IMR-90 (cell line): Measurements from ENCODE around the gene DDOST. TPM values are rescaled to one million over a fixed set of nuclear protein-coding genes. Genes with fewer than 3 reads are reported as not detected.

Source experiments
- ATAC-seq: fragments of 200-7000 bp; cut with Tn5 transposase; 2 replicates; pipeline ENCODE4 v1.9.1; 2020; ENCODE audit warnings: low read depth, mild to moderate bottlenecking, moderate library complexity
- BruUV-seq: library from RNA; stranded (reverse); fragments of 400-500 nt; replicated peaks from 2 replicates; lab custom pipeline; 2021; lab: Mats Ljungman, UMichigan
- CTCF ChIA-PET: fragments of 300-600 bp; formaldehyde crosslinking; extraction: SDS; loops from one replicate; lab custom pipeline; 2021; ENCODE audit warnings: antibody characterized with exemption; lab: Yijun Ruan, JAX
- POLR2A ChIA-PET: fragments of 300-600 bp; sonication (Branson Sonifier 250); formaldehyde crosslinking; loops from one replicate; lab custom pipeline; 2022; ENCODE audit warnings: antibody characterized with exemption; ENCODE audit not compliant: unreplicated experiment; lab: Charles Lee
- DNase-seq: peaks from one replicate; pipeline ENCODE4 v3.0.0; 2013
- H2AFZ ChIP-seq: replicated peaks from 2 replicates; pipeline ENCODE3; 2013; ENCODE audit warnings: low read length, mild to moderate bottlenecking; ENCODE audit not compliant: poor library complexity
- H2AK5ac ChIP-seq: 2 replicates; pipeline ENCODE4 v1.6.1; 2013; ENCODE audit warnings: low read depth, low read length, inconsistent platforms
- H2AK9ac ChIP-seq: replicated peaks from 2 replicates; pipeline ENCODE3; 2013; ENCODE audit warnings: mild to moderate bottlenecking, low read depth, low read length, moderate library complexity; ENCODE audit not compliant: poor library complexity
- H2BK120ac ChIP-seq: 2 replicates; pipeline ENCODE4 v1.6.1; 2013; ENCODE audit warnings: low read depth, low read length, inconsistent platforms
- H2BK15ac ChIP-seq: 3 replicates; pipeline ENCODE4 v1.6.1; 2013; ENCODE audit warnings: low read depth, low read length, inconsistent platforms
- H2BK20ac ChIP-seq: 2 replicates; pipeline ENCODE4 v1.6.1; 2013; ENCODE audit warnings: low read depth, mild to moderate bottlenecking, inconsistent platforms, low read length, moderate library complexity
- H2BK5ac ChIP-seq: 2 replicates; pipeline ENCODE4 v1.6.1; 2013; ENCODE audit warnings: mild to moderate bottlenecking, low read depth, low read length, inconsistent platforms; ENCODE audit not compliant: poor library complexity, severe bottlenecking
- H3K14ac ChIP-seq: replicated peaks from 2 replicates; pipeline ENCODE4 v1.6.1; 2013; ENCODE audit warnings: low read depth, low read length, inconsistent platforms
- H3K18ac ChIP-seq: 2 replicates; pipeline ENCODE4 v1.6.1; 2013; ENCODE audit warnings: low read depth, low read length, control low read depth
- H3K23ac ChIP-seq: 2 replicates; pipeline ENCODE4 v1.6.1; 2013; ENCODE audit warnings: low read depth, low read length, inconsistent platforms
- H3K27ac ChIP-seq: 2 replicates; pipeline ENCODE4 v1.5.1; 2013; ENCODE audit warnings: mild to moderate bottlenecking, control low read depth, low read length; ENCODE audit not compliant: insufficient read depth
- H3K27me3 ChIP-seq: 2 replicates; pipeline ENCODE4 v1.6.1; 2013; ENCODE audit warnings: low read length; ENCODE audit not compliant: control insufficient read depth, insufficient read depth
- H3K36me3 ChIP-seq: 2 replicates; pipeline ENCODE4 v1.6.1; 2013; ENCODE audit warnings: low read length, mixed read lengths; ENCODE audit not compliant: control insufficient read depth, insufficient read depth
- H3K4ac ChIP-seq: 2 replicates; pipeline ENCODE4 v1.6.1; 2013; ENCODE audit warnings: low read depth, low read length, inconsistent platforms
- H3K4me1 ChIP-seq: 2 replicates; pipeline ENCODE4 v1.6.1; 2013; ENCODE audit warnings: low read length, mixed read lengths; ENCODE audit not compliant: control insufficient read depth, insufficient read depth
- H3K4me2 ChIP-seq: 2 replicates; pipeline ENCODE4 v1.6.1; 2013; ENCODE audit warnings: low read depth, mild to moderate bottlenecking, control low read depth, low read length, moderate library complexity
- H3K4me3 ChIP-seq: 2 replicates; pipeline ENCODE4 v1.5.1; 2013; ENCODE audit warnings: low read depth, mild to moderate bottlenecking, control low read depth, low read length, moderate library complexity; ENCODE audit not compliant: insufficient read depth
- H3K56ac ChIP-seq: 2 replicates; pipeline ENCODE4 v1.6.1; 2013; ENCODE audit warnings: low read length, inconsistent platforms; ENCODE audit not compliant: insufficient read depth; ENCODE audit errors: extremely low read depth
- H3K79me1 ChIP-seq, 2 experiments: 2 replicates each; pipeline ENCODE4 v1.6.1; 2013; ENCODE audit warnings: low read length in 2 of 2, inconsistent platforms in 1 of 2, low read depth in 1 of 2
- H3K9ac ChIP-seq: 2 replicates; pipeline ENCODE4 v1.6.1; 2013; ENCODE audit warnings: low read depth, low read length, control low read depth
- H3K9me1 ChIP-seq: 2 replicates; pipeline ENCODE4 v1.6.1; 2013; ENCODE audit warnings: low read length, inconsistent platforms; ENCODE audit not compliant: insufficient read depth
- H3K9me3 ChIP-seq: 2 replicates; pipeline ENCODE4 v1.6.1; 2013; ENCODE audit warnings: low read length; ENCODE audit not compliant: control insufficient read depth, insufficient read depth
- H4K20me1 ChIP-seq: 2 replicates; pipeline ENCODE4 v1.6.1; 2013; ENCODE audit warnings: low read length, inconsistent platforms; ENCODE audit not compliant: insufficient read depth
- H4K5ac ChIP-seq: 2 replicates; pipeline ENCODE4 v1.6.1; 2013; ENCODE audit warnings: mild to moderate bottlenecking, low read depth, low read length, control low read depth
- H4K8ac ChIP-seq, 2 experiments: 2 replicates each; pipeline ENCODE4 v1.6.1; 2013; ENCODE audit warnings: low read depth in 2 of 2, low read length in 2 of 2, control low read depth in 1 of 2, inconsistent platforms in 1 of 2
- H4K91ac ChIP-seq: 2 replicates; pipeline ENCODE4 v1.6.1; 2013; ENCODE audit warnings: low read depth, low read length, inconsistent platforms; ENCODE audit not compliant: insufficient read depth
- BHLHE40 ChIP-seq: fragments of 150-350 bp; IDR thresholded peaks from 2 replicates; pipeline ENCODE4 v1.6.1; 2016; ENCODE audit warnings: mild to moderate bottlenecking, low read depth, low read length
- CEBPB ChIP-seq: IDR thresholded peaks from 2 replicates; pipeline ENCODE4 v1.6.1; 2012; ENCODE audit warnings: low read depth, low read length, improper control_type of control experiment
- CHD1 ChIP-seq: IDR thresholded peaks from 2 replicates; pipeline ENCODE4 v1.6.1; 2012; ENCODE audit warnings: low read depth, low read length, improper control_type of control experiment
- CTCF ChIP-seq: conservative IDR thresholded peaks from 2 replicates; pipeline ENCODE4 v1.5.1; 2012; ENCODE audit warnings: mild to moderate bottlenecking, low read depth, low read length, improper control_type of control experiment
- ELK1 ChIP-seq: fragments of 150-350 bp; IDR thresholded peaks from 2 replicates; pipeline ENCODE4 v1.6.1; 2016; ENCODE audit warnings: low read depth, mild to moderate bottlenecking, low read length, moderate library complexity, borderline replicate concordance
- FOS ChIP-seq: fragments of 150-350 bp; IDR thresholded peaks from 2 replicates; pipeline ENCODE4 v1.6.1; 2016; ENCODE audit warnings: low read depth, low read length
- MAFK ChIP-seq: IDR thresholded peaks from 2 replicates; pipeline ENCODE4 v1.6.1; 2012; ENCODE audit warnings: low read depth, low read length, improper control_type of control experiment
- MAZ ChIP-seq: IDR thresholded peaks from 2 replicates; pipeline ENCODE4 v1.6.1; 2012; ENCODE audit warnings: low read depth, mild to moderate bottlenecking, low read length, improper control_type of control experiment, moderate library complexity, borderline replicate concordance
- MXI1 ChIP-seq: IDR thresholded peaks from 2 replicates; pipeline ENCODE4 v1.6.1; 2012; ENCODE audit warnings: low read depth, mild to moderate bottlenecking, low read length, moderate library complexity, borderline replicate concordance
- NFE2L2 ChIP-seq: fragments of 150-350 bp; IDR thresholded peaks from 2 replicates; pipeline ENCODE4 v1.6.1; 2016; ENCODE audit warnings: low read depth, mild to moderate bottlenecking, low read length
- POLR2A ChIP-seq: IDR thresholded peaks from 2 replicates; pipeline ENCODE4 v1.6.1; 2012; ENCODE audit warnings: mild to moderate bottlenecking, low read depth, low read length
- RAD21 ChIP-seq: IDR thresholded peaks from 2 replicates; pipeline ENCODE4 v1.6.1; 2012; ENCODE audit warnings: low read length, improper control_type of control experiment
- RCOR1 ChIP-seq: IDR thresholded peaks from 2 replicates; pipeline ENCODE4 v1.6.1; 2012; ENCODE audit warnings: mild to moderate bottlenecking, low read length, improper control_type of control experiment; ENCODE audit not compliant: insufficient replicate concordance
- RFX5 ChIP-seq: IDR thresholded peaks from 2 replicates; pipeline ENCODE4 v1.8.0; 2012; ENCODE audit warnings: low read depth, mild to moderate bottlenecking, low read length, moderate library complexity
- SMC3 ChIP-seq: fragments of 150-350 bp; IDR thresholded peaks from 2 replicates; pipeline ENCODE4 v1.6.1; 2016; ENCODE audit warnings: low read depth, mild to moderate bottlenecking, antibody characterized with exemption, low read length, moderate library complexity
- USF2 ChIP-seq: fragments of 150-350 bp; IDR thresholded peaks from 2 replicates; pipeline ENCODE4 v1.6.1; 2017; ENCODE audit warnings: mild to moderate bottlenecking, antibody characterized with exemption, low read length, low read depth
- WGBS, 2 experiments: methylation state at CpG; one replicate each; pipeline versions ENCODE4 v1.1.5 to v1.1.7; 2013; ENCODE audit warnings: missing lambda C conversion rate in 2 of 2; ENCODE audit not compliant: insufficient read length in 1 of 2; ENCODE audit errors: extremely low coverage in 2 of 2; 5-methylcytosine and 5-hydroxymethylcytosine counted together
- dilution Hi-C: fragments of 300-500 bp; cut with HindIII; formaldehyde crosslinking; loops from one replicate; pipeline ENCODE4 v1.14.3; 2018; ENCODE audit warnings: low sequenced_read_pairs; ENCODE audit not compliant: unreplicated experiment
- in situ Hi-C: fragments of 300-500 bp; cut with MboI; formaldehyde crosslinking; loops from 3 replicates; pipeline ENCODE4 v1.14.3; 2019; ENCODE audit warnings: low sequenced_read_pairs, inconsistent platforms, mixed read lengths
- intact Hi-C: fragments of 100-400 bp; cut with micrococcal nuclease; formaldehyde crosslinking; loops from 2 replicates; pipeline ENCODE4 v1.10.0; 2022
- polyA plus RNA-seq, 3 experiments: library from polyadenylated mRNA; depleted of rRNA; stranded (reverse); fragments of >200 nt; gene quantifications; 2 replicates each; pipeline ENCODE4 v1.2.3, GENCODE V29; 2012; ENCODE audit warnings: low replicate concordance in 1 of 3
- total RNA-seq: library from RNA; depleted of rRNA; stranded (reverse); fragments of >200 nt; gene quantifications from 2 replicates; pipeline ENCODE4 v1.2.3, GENCODE V29; 2012

DDOST gene
- total and polyA plus RNA-seq, 2 of the 4 experiments (the other 2 are of a cell fraction) = 179 to 477 TPM

- no peak overlapping the region for H3K18ac ChIP-seq
- H3K27ac ChIP-seq = no peak overlapping the region
- H4K91ac ChIP-seq = no peak overlapping the region
- no peaks in the 10 kb centered on the region for H3K9me3 ChIP-seq
- H3K4ac ChIP-seq = no peak overlapping the region
- H3K9ac ChIP-seq = no peak overlapping the region
- H3K56ac ChIP-seq = no peak overlapping the region
- H2AK5ac ChIP-seq = no peak overlapping the region
- no peak overlapping the region for H4K5ac ChIP-seq
- dilution Hi-C loops (no loop called here), intact Hi-C loops (no loop called here), in situ Hi-C loops (no loop called here)
- peak overlapping the region; percentile 79 for H2AK9ac ChIP-seq
- peaks cover 74% of the 10 kb centered on the region for H3K36me3 ChIP-seq
- POLR2A ChIA-PET = no interaction called here
- DNase-seq (no peak), ATAC-seq (no peak)
- no peaks in the 10 kb centered on the region for H3K27me3 ChIP-seq
- CTCF ChIA-PET = interaction anchor here (2.2 kb wide), 1 partner anchor 18 kb away, joined by 4 read pairs; no protein-coding TSS in a partner anchor
- H3K4me2 ChIP-seq = no peak overlapping the region
- no peak overlapping the region for H2AFZ ChIP-seq
- TF ChIP-seq ELK1 (no peak), MXI1 (no peak), RCOR1 (no peak), MAFK (no peak), FOS (no peak), NFE2L2 (no peak), POLR2A (no peak), CTCF (no peak), MAZ (no peak), RFX5 (no peak), CEBPB (no peak), RAD21 (no peak), CHD1 (no peak), BHLHE40 (no peak), USF2 (no peak), SMC3 (no peak)
- no peak overlapping the region for H2BK5ac ChIP-seq
- 98% methylated on average over 6 of the region's 15 CpGs; no CpG with 5 or more reads in 1 of the 2 experiments for WGBS, 2 experiments
- H3K9me1 ChIP-seq = no peaks in the 10 kb centered on the region
- H2BK15ac ChIP-seq = no peak overlapping the region
- no peak overlapping the region for H3K23ac ChIP-seq
- no peak overlapping the region for H3K4me3 ChIP-seq
- no peak overlapping the region for H3K14ac ChIP-seq
- H4K8ac ChIP-seq = no peak overlapping the region
- BruUV-seq = no TSS peak
- H3K79me1 ChIP-seq = peaks cover 12 to 34% of the 10 kb centered on the region in 2 experiments; a peak in 3 of 4 replicates
- H2BK20ac ChIP-seq = no peak overlapping the region
- no peaks in the 10 kb centered on the region for H3K4me1 ChIP-seq
- H4K20me1 ChIP-seq = no peaks in the 10 kb centered on the region
- no peak overlapping the region for H2BK120ac ChIP-seq
Measured at GRCh38 chr1:20652300-20652699, 8.9 kb downstream of the DDOST start.
